ENCODE results near the gene HMCES.
"Not testable (repeated sequence)": the region's sequence is repeated elsewhere in the genome, so short reads cannot be mapped to it uniquely, and the experiment has no call there.

HMCES gene

GRCh38 chr3:129347458-129347845, 68.8 kb downstream of the HMCES start:
- TF ChIP-seq CTCF (IDR thresholded peaks at IDR 0.05; ENCODE audit: control extremely low read depth, extremely low read depth, low read depth, missing control alignments): no peak
- ChIA-PET POLR2A (no interaction called here), CTCF (no interaction called here)
- DNase-seq (ENCODE audit: extremely low spot score): no peak

GRCh38 chr3:129348734-129349133, 70.1 kb downstream of the HMCES start:
- DNase-seq (ENCODE audit: extremely low spot score): no peak
- ChIA-PET POLR2A (no interaction called here), CTCF (interaction anchor here (1.0 kb wide), 1 partner anchor 35 kb away, joined by 3 read pairs; no protein-coding TSS in a partner anchor)
- TF ChIP-seq CTCF (IDR thresholded peaks at IDR 0.05; ENCODE audit: control extremely low read depth, extremely low read depth, low read depth, missing control alignments): no peak

- POLR2A ChIA-PET; DNase-seq (ENCODE audit: extremely low spot score): not testable (repeated sequence)
- CTCF ChIA-PET: interaction anchor here (1.0 kb wide), 1 partner anchor 34 kb away, joined by 3 read pairs; no protein-coding TSS in a partner anchor
Observed at GRCh38 chr3:129349169-129349568, 70.5 kb downstream of the HMCES start.

GRCh38 chr3:129349791-129350190, 71.1 kb downstream of the HMCES start:
- ChIA-PET CTCF (interaction anchor here (1.2 to 1.4 kb wide), 2 partner anchors 34 to 84 kb away, joined by 3 to 4 read pairs; a partner anchor contains a TSS), POLR2A (no interaction called here)
- no peak for DNase-seq (ENCODE audit: extremely low spot score)
- TF ChIP-seq CTCF (IDR thresholded peaks at IDR 0.05; ENCODE audit: control extremely low read depth, extremely low read depth, low read depth, missing control alignments): no peak

GRCh38 chr3:129352045-129352444, 73.4 kb downstream of the HMCES start:
- ChIA-PET CTCF (no interaction called here), POLR2A (no interaction called here)

GRCh38 chr3:129352650-129353588, 74.2 kb downstream of the HMCES start:
- CTCF ChIA-PET: interaction anchor here (1.5 kb wide), 1 partner anchor 11 kb away, joined by 3 read pairs; no protein-coding TSS in a partner anchor
- no peak for TF ChIP-seq CTCF (IDR thresholded peaks at IDR 0.05; ENCODE audit: control extremely low read depth, extremely low read depth, low read depth, missing control alignments)
- POLR2A ChIA-PET: no interaction called here
- no peak for DNase-seq (ENCODE audit: extremely low spot score)

More at GRCh38 chr3:129352045-129352444, 73.4 kb downstream of the HMCES start:
- DNase-seq (ENCODE audit: extremely low spot score): no peak
- peak; percentile 5 for TF ChIP-seq CTCF (IDR thresholded peaks at IDR 0.05; ENCODE audit: control extremely low read depth, extremely low read depth, low read depth, missing control alignments)

GRCh38 chr3:129353589-129353941, 74.9 kb downstream of the HMCES start:
- DNase-seq (ENCODE audit: extremely low spot score): no peak

More at GRCh38 chr3:129353589-129353941, 74.9 kb downstream of the HMCES start:
- no peak for TF ChIP-seq CTCF (IDR thresholded peaks at IDR 0.05; ENCODE audit: control extremely low read depth, extremely low read depth, low read depth, missing control alignments)
- ChIA-PET POLR2A (no interaction called here), CTCF (interaction anchor here (1.5 kb wide), 2 partner anchors 12 to 30 kb away, joined by 3 read pairs; no protein-coding TSS in a partner anchor)

All from GM10248 (cell line).